GM18498 (cell line): ENCODE results near the gene FNDC10.
"Not testable (repeated sequence)": the region's sequence is repeated elsewhere in the genome, so short reads cannot be mapped to it uniquely, and the experiment has no call there.

Source experiments
- ATAC-seq: cut with Tn5 transposase; IDR thresholded peaks from one replicate; pipeline ENCODE4 v1.9.1; 2021; ENCODE audit warnings: mild to moderate bottlenecking, moderate library complexity; ENCODE audit not compliant: unreplicated experiment

Gene FNDC10

GRCh38 chr1:1599935-1600860 is at the start of gene FNDC10:
TSS of gene FNDC10 (minus strand) at chr1:1600135. CDS start at chr1:1600015, 120 bp downstream.
- no peak for ATAC-seq

- not testable (repeated sequence) for ATAC-seq
Observed at GRCh38 chr1:1648265-1648664, 48.3 kb upstream of the FNDC10 start.

GRCh38 chr1:1647567-1648241 is 47.8 kb upstream of the FNDC10 start:
- ATAC-seq, result not testable (repeated sequence)

- ATAC-seq, result not testable (repeated sequence)
Observed at GRCh38 chr1:1646326-1646725, 46.4 kb upstream of the FNDC10 start.

- not testable (repeated sequence) for ATAC-seq
Observed at GRCh38 chr1:1640711-1641461, 41.0 kb upstream of the FNDC10 start.

- ATAC-seq, result not testable (repeated sequence)
Observed at GRCh38 chr1:1640081-1640480, 40.1 kb upstream of the FNDC10 start.

GRCh38 chr1:1639368-1639767 is 39.4 kb upstream of the FNDC10 start:
- not testable (repeated sequence) for ATAC-seq

GRCh38 chr1:1638528-1638927 is 38.6 kb upstream of the FNDC10 start:
- ATAC-seq, result not testable (repeated sequence)

GRCh38 chr1:1637479-1637875 is 37.5 kb upstream of the FNDC10 start:
- not testable (repeated sequence) for ATAC-seq

- not testable (repeated sequence) for ATAC-seq
Observed at GRCh38 chr1:1636621-1637478, 36.9 kb upstream of the FNDC10 start.

- not testable (repeated sequence) for ATAC-seq
Observed at GRCh38 chr1:1634613-1635012, 34.7 kb upstream of the FNDC10 start.

GRCh38 chr1:1633409-1633808 is 33.5 kb upstream of the FNDC10 start:
- ATAC-seq, result not testable (repeated sequence)

GRCh38 chr1:1631782-1632420 is 32.0 kb upstream of the FNDC10 start, which contains the start of gene MMP23B:
TSS of gene MMP23B (plus strand) at chr1:1632173. CDS start at chr1:1632219, 46 bp downstream.
- ATAC-seq, result no peak

GRCh38 chr1:1630965-1631781 is 31.2 kb upstream of the FNDC10 start:
- no peak for ATAC-seq

- ATAC-seq, result peak; percentile 57
Observed at GRCh38 chr1:1630191-1630964, 30.4 kb upstream of the FNDC10 start.

- no peak for ATAC-seq
Observed at GRCh38 chr1:1629430-1630190, 29.7 kb upstream of the FNDC10 start.

- no peak for ATAC-seq
Observed at GRCh38 chr1:1628754-1629429, 29.0 kb upstream of the FNDC10 start.
